Choroid plexus epithelial cell (primary cell): ENCODE data around the gene C1QB.

Experiments used
- DNase-seq: peaks from one replicate; pipeline ENCODE4 v3.0.0-alpha.2; 2010; ENCODE audit warnings: low read depth
- H3K4me3 ChIP-seq: 2 replicates; pipeline ENCODE4 v1.5.1; 2011; ENCODE audit warnings: low read depth, mild to moderate bottlenecking, control low read depth, low read length, moderate library complexity
- CTCF ChIP-seq: conservative IDR thresholded peaks from 2 replicates; pipeline ENCODE4 v1.5.1; 2011; ENCODE audit warnings: low read depth, mild to moderate bottlenecking, control low read depth, inconsistent platforms, low read length, moderate library complexity

Gene C1QB

GRCh38 chr1:22612671-22613571 lies 40.1 kb upstream of the C1QB start:
- no peak for DNase-seq
- no peak overlapping the region for H3K4me3 ChIP-seq
- no peak for TF ChIP-seq CTCF

- no peak for TF ChIP-seq CTCF
- no peak for DNase-seq
- H3K4me3 ChIP-seq, result no peak overlapping the region
Measured at GRCh38 chr1:22613572-22613918, 39.5 kb upstream of the C1QB start.

GRCh38 chr1:22613951-22614350 lies 39.1 kb upstream of the C1QB start:
- TF ChIP-seq CTCF, result no peak
- no peak for DNase-seq

GRCh38 chr1:22615886-22616285 lies 37.1 kb upstream of the C1QB start:
- no peak overlapping the region for H3K4me3 ChIP-seq
- no peak for DNase-seq
- no peak for TF ChIP-seq CTCF

More at GRCh38 chr1:22613951-22614350, 39.1 kb upstream of the C1QB start:
- no peak overlapping the region for H3K4me3 ChIP-seq

- DNase-seq, result no peak
- no peak overlapping the region for H3K4me3 ChIP-seq
- TF ChIP-seq CTCF, result no peak
Measured at GRCh38 chr1:22616571-22616970, 36.5 kb upstream of the C1QB start.

- H3K4me3 ChIP-seq, result no peak overlapping the region
- TF ChIP-seq CTCF, result no peak
- no peak for DNase-seq
Measured at GRCh38 chr1:22618056-22618455, 35.0 kb upstream of the C1QB start.

- TF ChIP-seq CTCF, result no peak
- no peak overlapping the region for H3K4me3 ChIP-seq
- DNase-seq, result no peak
Measured at GRCh38 chr1:22619252-22619651, 33.8 kb upstream of the C1QB start.
